Measurements from ENCODE around the gene CERS6. TPM values are rescaled to one million over a fixed set of nuclear protein-coding genes. Genes with fewer than 3 reads are reported as not detected.
A peak's percentile ranks its signal among the peaks of the same experiment; 100 is the strongest.

Gene CERS6
- total RNA-seq, 1 donor from 2014 or later = 30.9 TPM

GRCh38 chr2:168814046-168814445, 358.0 kb downstream of the CERS6 start:
- H3K27ac Mint-ChIP-seq (ENCODE audit: unreplicated experiment) = no peak overlapping the region
- peaks cover 3% of the 10 kb centered on the region for H3K4me1 Mint-ChIP-seq (ENCODE audit: unreplicated experiment)
- H3K27me3 Mint-ChIP-seq (ENCODE audit: unreplicated experiment) = no peaks in the 10 kb centered on the region
- no peak overlapping the region for H3K4me3 Mint-ChIP-seq (ENCODE audit: unreplicated experiment)
- H3K36me3 Mint-ChIP-seq (ENCODE audit: unreplicated experiment) = no peaks in the 10 kb centered on the region
- H3K9me3 Mint-ChIP-seq (ENCODE audit: unreplicated experiment) = no peaks in the 10 kb centered on the region
- TF ChIP-seq, protein P1, sequence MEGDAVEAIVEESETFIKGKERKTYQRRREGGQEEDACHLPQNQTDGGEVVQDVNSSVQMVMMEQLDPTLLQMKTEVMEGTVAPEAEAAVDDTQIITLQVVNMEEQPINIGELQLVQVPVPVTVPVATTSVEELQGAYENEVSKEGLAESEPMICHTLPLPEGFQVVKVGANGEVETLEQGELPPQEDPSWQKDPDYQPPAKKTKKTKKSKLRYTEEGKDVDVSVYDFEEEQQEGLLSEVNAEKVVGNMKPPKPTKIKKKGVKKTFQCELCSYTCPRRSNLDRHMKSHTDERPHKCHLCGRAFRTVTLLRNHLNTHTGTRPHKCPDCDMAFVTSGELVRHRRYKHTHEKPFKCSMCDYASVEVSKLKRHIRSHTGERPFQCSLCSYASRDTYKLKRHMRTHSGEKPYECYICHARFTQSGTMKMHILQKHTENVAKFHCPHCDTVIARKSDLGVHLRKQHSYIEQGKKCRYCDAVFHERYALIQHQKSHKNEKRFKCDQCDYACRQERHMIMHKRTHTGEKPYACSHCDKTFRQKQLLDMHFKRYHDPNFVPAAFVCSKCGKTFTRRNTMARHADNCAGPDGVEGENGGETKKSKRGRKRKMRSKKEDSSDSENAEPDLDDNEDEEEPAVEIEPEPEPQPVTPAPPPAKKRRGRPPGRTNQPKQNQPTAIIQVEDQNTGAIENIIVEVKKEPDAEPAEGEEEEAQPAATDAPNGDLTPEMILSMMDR (IDR thresholded peaks at IDR 0.05) = no peak
- DNase-seq (ENCODE audit: extremely low spot score, unreplicated experiment) = no peak

- DNase-seq (ENCODE audit: extremely low spot score, unreplicated experiment) = no peak
- Mint-ChIP-seq H3K4me3 (ENCODE audit: unreplicated experiment) (no peak overlapping the region), H3K36me3 (ENCODE audit: unreplicated experiment) (no peaks in the 10 kb centered on the region), H3K27me3 (ENCODE audit: unreplicated experiment) (no peaks in the 10 kb centered on the region), H3K27ac (ENCODE audit: unreplicated experiment) (no peak overlapping the region), H3K9me3 (ENCODE audit: unreplicated experiment) (no peaks in the 10 kb centered on the region), H3K4me1 (ENCODE audit: unreplicated experiment) (peaks cover 11% of the 10 kb centered on the region)
- TF ChIP-seq, protein P1 (IDR thresholded peaks at IDR 0.05) = no peak
Observed at GRCh38 chr2:168814939-168815907, 359.2 kb downstream of the CERS6 start.

DNA sequence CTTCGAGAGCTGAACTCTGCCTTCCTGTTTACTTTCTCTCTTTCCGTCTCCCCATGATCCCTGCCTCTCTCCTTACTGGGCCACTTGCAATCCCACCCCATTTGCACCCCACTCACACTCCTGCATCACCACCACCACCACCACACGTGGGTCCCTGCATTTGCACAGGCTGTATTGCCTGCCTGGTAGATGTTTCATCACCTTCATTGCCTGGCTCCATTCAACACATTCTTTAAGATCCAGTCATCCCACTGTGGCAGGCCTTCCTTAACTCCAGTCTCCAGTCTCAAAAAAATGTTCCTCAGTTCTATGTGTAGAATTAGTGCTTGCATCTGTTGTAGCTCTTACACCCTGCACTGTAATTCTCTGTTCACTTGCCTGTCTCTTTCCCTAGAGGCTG, 360.3 kb downstream of the CERS6 start:
- H3K27me3 Mint-ChIP-seq (ENCODE audit: unreplicated experiment) = no peaks in the 10 kb centered on the region
- no peaks in the 10 kb centered on the region for H3K36me3 Mint-ChIP-seq (ENCODE audit: unreplicated experiment)
- H3K4me1 Mint-ChIP-seq (ENCODE audit: unreplicated experiment) = peaks cover 11% of the 10 kb centered on the region
- TF ChIP-seq, protein P1 (IDR thresholded peaks at IDR 0.05) = no peak
- H3K27ac Mint-ChIP-seq (ENCODE audit: unreplicated experiment) = no peak overlapping the region
- no peak overlapping the region for H3K4me3 Mint-ChIP-seq (ENCODE audit: unreplicated experiment)
- no peak for DNase-seq (ENCODE audit: extremely low spot score, unreplicated experiment)
- H3K9me3 Mint-ChIP-seq (ENCODE audit: unreplicated experiment) = no peaks in the 10 kb centered on the region

- TF ChIP-seq, protein P1 (IDR thresholded peaks at IDR 0.05) = no peak
- H3K36me3 Mint-ChIP-seq (ENCODE audit: unreplicated experiment) = no peaks in the 10 kb centered on the region
- H3K27ac Mint-ChIP-seq (ENCODE audit: unreplicated experiment) = no peak overlapping the region
- H3K27me3 Mint-ChIP-seq (ENCODE audit: unreplicated experiment) = no peaks in the 10 kb centered on the region
- H3K4me3 Mint-ChIP-seq (ENCODE audit: unreplicated experiment) = peak overlapping the region; percentile 57
- no peaks in the 10 kb centered on the region for H3K9me3 Mint-ChIP-seq (ENCODE audit: unreplicated experiment)
- H3K4me1 Mint-ChIP-seq (ENCODE audit: unreplicated experiment) = peaks cover 11% of the 10 kb centered on the region
- no peak for DNase-seq (ENCODE audit: extremely low spot score, unreplicated experiment)
Observed at GRCh38 chr2:168819050-168819715, 363.1 kb downstream of the CERS6 start.
